ENCODE results near the gene UTY. TPM values are rescaled to one million over a fixed set of nuclear protein-coding genes. Genes with fewer than 3 reads are reported as not detected.

Gene UTY
- total and polyA plus RNA-seq, 12 donors, result 0.04 to 56.7 (median 30.7) TPM; not detected in 6

DNA sequence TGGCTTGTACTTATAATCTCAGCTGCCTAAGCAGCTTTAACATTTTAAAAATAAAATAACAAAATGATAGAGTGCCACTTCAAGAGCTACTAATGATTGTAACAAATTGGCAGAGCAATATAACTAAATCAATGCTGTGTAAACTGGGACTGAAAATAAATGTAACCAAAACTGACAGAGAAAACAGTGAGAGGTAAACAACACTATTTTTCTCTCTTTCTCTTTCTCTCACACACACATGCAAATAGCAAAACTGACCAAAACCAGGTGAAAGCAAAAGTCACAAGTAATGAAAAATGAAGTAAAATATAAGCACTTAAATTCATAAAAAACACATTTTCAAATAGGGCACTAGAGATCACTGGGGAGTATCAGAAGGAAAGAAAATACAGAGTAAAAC, 109.6 kb downstream of the UTY start:
- no peaks in the 10 kb centered on the region for H3K4me1 ChIP-seq (replicated peaks in 1 of 2)
- TF ChIP-seq POLR2A (IDR thresholded peaks at IDR 0.05), result no peak
- TF ChIP-seq, protein P1, sequence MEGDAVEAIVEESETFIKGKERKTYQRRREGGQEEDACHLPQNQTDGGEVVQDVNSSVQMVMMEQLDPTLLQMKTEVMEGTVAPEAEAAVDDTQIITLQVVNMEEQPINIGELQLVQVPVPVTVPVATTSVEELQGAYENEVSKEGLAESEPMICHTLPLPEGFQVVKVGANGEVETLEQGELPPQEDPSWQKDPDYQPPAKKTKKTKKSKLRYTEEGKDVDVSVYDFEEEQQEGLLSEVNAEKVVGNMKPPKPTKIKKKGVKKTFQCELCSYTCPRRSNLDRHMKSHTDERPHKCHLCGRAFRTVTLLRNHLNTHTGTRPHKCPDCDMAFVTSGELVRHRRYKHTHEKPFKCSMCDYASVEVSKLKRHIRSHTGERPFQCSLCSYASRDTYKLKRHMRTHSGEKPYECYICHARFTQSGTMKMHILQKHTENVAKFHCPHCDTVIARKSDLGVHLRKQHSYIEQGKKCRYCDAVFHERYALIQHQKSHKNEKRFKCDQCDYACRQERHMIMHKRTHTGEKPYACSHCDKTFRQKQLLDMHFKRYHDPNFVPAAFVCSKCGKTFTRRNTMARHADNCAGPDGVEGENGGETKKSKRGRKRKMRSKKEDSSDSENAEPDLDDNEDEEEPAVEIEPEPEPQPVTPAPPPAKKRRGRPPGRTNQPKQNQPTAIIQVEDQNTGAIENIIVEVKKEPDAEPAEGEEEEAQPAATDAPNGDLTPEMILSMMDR (IDR thresholded peaks at IDR 0.05), result no peak
- H3K36me3 ChIP-seq (replicated peaks in 1 of 2), result no peaks in the 10 kb centered on the region
- H3K4me3 ChIP-seq, result no peak overlapping the region
- intact Hi-C loops (cut with DNase I), result no loop called here
- H3K27me3 ChIP-seq, result no peaks in the 10 kb centered on the region
- no peak for DNase-seq
- H3K27ac ChIP-seq, result no peak overlapping the region
- H3K9me3 ChIP-seq (replicated peaks in 1 of 3), result no peaks in the 10 kb centered on the region

DNA sequence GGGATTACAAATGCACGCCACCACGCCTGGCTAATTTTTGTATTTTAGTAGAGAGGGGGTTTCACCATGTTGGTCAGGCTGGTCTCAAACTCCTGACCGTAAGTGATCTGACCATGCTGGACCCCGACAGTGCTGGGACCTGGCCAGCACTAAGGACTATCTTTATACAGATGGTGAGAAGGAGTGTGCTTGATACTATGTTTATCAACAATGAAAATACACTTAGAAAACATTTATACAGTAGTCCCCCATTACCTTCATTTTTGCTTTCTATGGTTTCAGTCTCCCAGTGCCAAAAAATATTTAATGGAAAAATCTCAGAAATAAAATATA, 111.4 kb downstream of the UTY start:
- no peaks in the 10 kb centered on the region for H3K9me3 ChIP-seq (replicated peaks in 1 of 3)
- H3K27me3 ChIP-seq, result no peaks in the 10 kb centered on the region
- no peak overlapping the region for H3K27ac ChIP-seq
- no peaks in the 10 kb centered on the region for H3K36me3 ChIP-seq (replicated peaks in 1 of 2)
- no peak for DNase-seq
- no peaks in the 10 kb centered on the region for H3K4me1 ChIP-seq (replicated peaks in 1 of 2)
- H3K4me3 ChIP-seq, result no peak overlapping the region
- TF ChIP-seq, protein P1 (IDR thresholded peaks at IDR 0.05), result no peak
- TF ChIP-seq POLR2A (IDR thresholded peaks at IDR 0.05), result no peak
- intact Hi-C loops (cut with DNase I), result no loop called here
- 99 to 100% methylated on average over 4 of the region's 4 CpGs; no CpG with 5 or more reads in 2 of the 4 donors for WGBS, 4 donors

DNA sequence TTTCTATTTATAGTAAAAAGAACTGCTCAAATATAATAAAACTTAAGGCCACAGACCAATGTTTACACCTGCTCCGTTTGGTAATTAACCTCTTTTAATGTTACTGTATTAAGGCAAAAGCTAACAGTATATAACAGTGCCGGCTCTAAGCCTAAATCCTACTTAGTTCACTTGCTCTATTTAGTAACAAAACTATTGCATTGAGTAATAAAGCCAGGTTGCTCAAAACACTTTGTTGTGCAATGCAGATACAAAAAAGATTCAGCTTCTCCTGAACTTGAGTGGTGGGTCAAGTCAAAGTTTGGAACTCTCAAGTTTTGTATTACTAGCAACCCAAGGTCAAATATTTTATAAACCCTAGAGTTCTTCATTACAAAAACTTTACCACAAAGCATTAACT, 116.2 kb downstream of the UTY start:
- intact Hi-C loops (cut with DNase I), result no loop called here
- Histone ChIP-seq H3K27ac (no peak overlapping the region), H3K4me3 (no peak overlapping the region), H3K36me3 (replicated peaks in 1 of 2) (no peaks in the 10 kb centered on the region), H3K4me1 (replicated peaks in 1 of 2) (no peaks in the 10 kb centered on the region), H3K9me3 (replicated peaks in 1 of 3) (no peaks in the 10 kb centered on the region), H3K27me3 (no peaks in the 10 kb centered on the region)
- DNase-seq, result no peak
- TF ChIP-seq POLR2A (IDR thresholded peaks at IDR 0.05), result no peak
- TF ChIP-seq, protein P1 (IDR thresholded peaks at IDR 0.05), result no peak
- WGBS, 4 donors, result 48 to 50% methylated on average over 2 of the region's 2 CpGs; no CpG with 5 or more reads in 2 of the 4 donors

DNA sequence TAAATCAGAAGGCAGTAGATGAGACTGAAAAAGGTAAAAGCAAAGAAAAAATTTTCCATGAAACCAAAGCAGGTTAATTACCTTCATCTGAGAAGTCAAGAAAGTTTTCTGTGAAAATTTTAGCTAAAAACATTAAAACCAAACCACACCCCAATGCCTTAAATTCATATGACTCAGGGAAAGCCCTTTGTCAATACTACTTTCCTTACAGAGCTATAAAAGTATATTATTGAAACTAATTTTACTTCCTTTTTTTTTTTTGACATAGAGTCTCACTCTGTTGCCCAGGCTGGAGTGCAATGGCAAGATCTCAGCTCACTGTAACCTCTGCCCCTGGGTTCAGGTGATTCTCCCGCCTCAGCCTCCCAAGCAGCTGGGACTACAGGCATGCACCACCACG, 117.2 kb downstream of the UTY start:
- intact Hi-C loops (cut with DNase I), result no loop called here
- no peaks in the 10 kb centered on the region for H3K4me1 ChIP-seq (replicated peaks in 1 of 2)
- 92 to 100% methylated on average over 2 of the region's 2 CpGs; no CpG with 5 or more reads in 2 of the 4 donors for WGBS, 4 donors
- H3K36me3 ChIP-seq (replicated peaks in 1 of 2), result no peaks in the 10 kb centered on the region
- TF ChIP-seq, protein P1 (IDR thresholded peaks at IDR 0.05), result no peak
- TF ChIP-seq POLR2A (IDR thresholded peaks at IDR 0.05), result no peak
- no peaks in the 10 kb centered on the region for H3K27me3 ChIP-seq
- DNase-seq, result no peak
- no peak overlapping the region for H3K4me3 ChIP-seq
- no peak overlapping the region for H3K27ac ChIP-seq
- no peaks in the 10 kb centered on the region for H3K9me3 ChIP-seq (replicated peaks in 1 of 3)

Measured in adrenal gland (tissue), 12 donors.